ENCODE results near the gene RABEP2.

Gene RABEP2

DNA sequence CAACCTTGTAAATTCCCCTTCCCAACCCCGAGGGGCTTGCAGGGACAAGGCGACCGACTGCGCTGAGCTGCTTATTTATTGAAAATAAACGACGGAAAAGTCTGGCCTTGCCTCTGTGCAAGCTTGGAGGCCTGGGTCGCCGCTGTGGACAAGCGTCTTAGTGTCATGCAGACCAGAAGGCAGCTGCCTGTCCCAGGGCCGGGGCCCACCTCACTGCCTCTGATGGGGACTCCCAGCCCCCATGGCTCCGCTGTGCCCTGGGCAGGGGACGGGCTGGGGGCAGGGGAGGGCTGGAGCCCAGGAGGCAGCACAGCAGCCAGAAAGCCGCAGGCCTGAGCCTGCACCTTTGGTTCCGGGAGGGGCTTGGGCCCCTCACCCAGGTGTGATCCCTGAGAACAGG lies 20.7 kb downstream of the RABEP2 start:
- no peak for DNase-seq (ENCODE audit: low read depth)
- TF ChIP-seq, protein P1, sequence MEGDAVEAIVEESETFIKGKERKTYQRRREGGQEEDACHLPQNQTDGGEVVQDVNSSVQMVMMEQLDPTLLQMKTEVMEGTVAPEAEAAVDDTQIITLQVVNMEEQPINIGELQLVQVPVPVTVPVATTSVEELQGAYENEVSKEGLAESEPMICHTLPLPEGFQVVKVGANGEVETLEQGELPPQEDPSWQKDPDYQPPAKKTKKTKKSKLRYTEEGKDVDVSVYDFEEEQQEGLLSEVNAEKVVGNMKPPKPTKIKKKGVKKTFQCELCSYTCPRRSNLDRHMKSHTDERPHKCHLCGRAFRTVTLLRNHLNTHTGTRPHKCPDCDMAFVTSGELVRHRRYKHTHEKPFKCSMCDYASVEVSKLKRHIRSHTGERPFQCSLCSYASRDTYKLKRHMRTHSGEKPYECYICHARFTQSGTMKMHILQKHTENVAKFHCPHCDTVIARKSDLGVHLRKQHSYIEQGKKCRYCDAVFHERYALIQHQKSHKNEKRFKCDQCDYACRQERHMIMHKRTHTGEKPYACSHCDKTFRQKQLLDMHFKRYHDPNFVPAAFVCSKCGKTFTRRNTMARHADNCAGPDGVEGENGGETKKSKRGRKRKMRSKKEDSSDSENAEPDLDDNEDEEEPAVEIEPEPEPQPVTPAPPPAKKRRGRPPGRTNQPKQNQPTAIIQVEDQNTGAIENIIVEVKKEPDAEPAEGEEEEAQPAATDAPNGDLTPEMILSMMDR (IDR thresholded peaks at IDR 0.05; ENCODE audit: insufficient read depth, low read depth, low read length, missing control alignments) = no peak
- H3K4me3 ChIP-seq (ENCODE audit: low read length) = no peak overlapping the region

DNA sequence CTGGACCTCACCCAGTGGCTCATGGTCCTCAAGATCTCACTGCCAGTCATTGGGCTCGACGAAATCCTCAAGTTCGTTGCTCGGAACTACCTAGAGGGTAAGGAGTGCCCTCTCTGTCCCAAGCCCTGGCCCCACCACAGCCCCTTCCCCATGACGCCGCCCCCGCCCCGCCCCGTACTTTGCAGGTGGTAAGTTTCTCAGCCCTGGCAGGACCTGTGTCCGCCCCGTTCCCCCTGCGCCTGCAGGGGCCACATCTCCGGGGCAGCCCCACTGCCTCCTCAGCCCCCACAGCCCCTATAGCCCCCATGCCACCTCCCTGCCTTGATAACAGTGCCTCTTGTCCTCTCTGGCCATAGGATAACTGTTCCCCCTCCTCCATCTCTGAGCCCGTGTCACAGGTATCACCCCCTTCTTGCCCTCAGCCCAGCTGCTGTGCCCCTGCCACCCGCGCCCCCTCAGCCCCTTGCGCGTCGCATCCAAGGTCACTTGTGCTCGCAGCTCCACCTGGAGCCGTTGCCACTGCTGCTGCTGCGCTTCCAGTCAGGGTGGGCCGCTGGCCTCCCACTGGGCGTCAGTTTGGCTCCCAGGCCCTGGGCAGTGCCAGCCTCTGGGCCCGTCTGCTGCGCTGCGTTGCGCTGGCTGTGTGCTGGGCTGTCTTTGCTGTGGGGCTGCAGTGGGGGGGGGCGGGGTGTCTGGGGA lies 21.5 kb downstream of the RABEP2 start:
- TF ChIP-seq, protein P1 (IDR thresholded peaks at IDR 0.05; ENCODE audit: insufficient read depth, low read depth, low read length, missing control alignments) = no peak
- DNase-seq (ENCODE audit: low read depth) = no peak
- no peak overlapping the region for H3K4me3 ChIP-seq (ENCODE audit: low read length)

DNA sequence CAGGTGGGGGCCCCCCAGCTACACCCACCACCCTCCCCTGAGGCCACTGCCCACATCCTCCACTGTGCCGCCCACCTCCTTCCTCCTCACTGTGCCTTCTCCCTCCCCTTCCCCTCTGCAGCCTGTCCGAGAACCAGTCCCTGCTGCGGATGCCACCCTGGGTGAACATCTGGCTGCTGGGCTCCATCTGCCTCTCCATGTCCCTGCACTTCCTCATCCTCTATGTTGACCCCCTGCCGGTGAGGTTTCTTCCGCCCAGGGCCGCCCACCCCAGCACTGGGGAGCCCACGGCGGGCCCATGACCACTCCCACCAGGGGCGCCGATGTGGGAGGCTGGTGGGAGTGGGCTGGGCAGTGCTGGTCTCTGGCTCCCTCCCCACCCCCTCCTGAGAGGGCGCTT lies 22.1 kb downstream of the RABEP2 start:
- TF ChIP-seq, protein P1 (IDR thresholded peaks at IDR 0.05; ENCODE audit: insufficient read depth, low read depth, low read length, missing control alignments) = no peak
- no peak overlapping the region for H3K4me3 ChIP-seq (ENCODE audit: low read length)
- no peak for DNase-seq (ENCODE audit: low read depth)

DNA sequence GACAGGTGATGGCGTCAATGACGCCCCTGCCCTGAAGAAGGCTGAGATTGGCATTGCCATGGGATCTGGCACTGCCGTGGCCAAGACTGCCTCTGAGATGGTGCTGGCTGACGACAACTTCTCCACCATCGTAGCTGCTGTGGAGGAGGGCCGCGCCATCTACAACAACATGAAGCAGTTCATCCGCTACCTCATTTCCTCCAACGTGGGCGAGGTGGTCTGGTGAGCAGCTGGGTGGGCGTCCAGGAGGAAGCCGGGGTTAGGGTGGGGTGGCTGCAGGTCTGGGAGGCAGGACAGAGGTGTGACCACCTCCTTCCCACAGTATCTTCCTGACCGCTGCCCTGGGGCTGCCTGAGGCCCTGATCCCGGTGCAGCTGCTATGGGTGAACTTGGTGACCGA lies 23.2 kb downstream of the RABEP2 start:
- TF ChIP-seq, protein P1 (IDR thresholded peaks at IDR 0.05; ENCODE audit: insufficient read depth, low read depth, low read length, missing control alignments) = no peak
- H3K4me3 ChIP-seq (ENCODE audit: low read length) = no peak overlapping the region
- DNase-seq (ENCODE audit: low read depth) = no peak

DNA sequence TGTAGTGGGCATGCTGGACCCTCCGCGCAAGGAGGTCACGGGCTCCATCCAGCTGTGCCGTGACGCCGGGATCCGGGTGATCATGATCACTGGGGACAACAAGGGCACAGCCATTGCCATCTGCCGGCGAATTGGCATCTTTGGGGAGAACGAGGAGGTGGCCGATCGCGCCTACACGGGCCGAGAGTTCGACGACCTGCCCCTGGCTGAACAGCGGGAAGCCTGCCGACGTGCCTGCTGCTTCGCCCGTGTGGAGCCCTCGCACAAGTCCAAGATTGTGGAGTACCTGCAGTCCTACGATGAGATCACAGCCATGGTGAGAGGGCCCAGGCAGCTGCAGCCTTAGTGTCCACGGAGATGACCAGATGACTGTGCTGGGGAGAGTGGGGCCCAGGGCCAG lies 24.4 kb downstream of the RABEP2 start:
- no peak overlapping the region for H3K4me3 ChIP-seq (ENCODE audit: low read length)
- DNase-seq (ENCODE audit: low read depth) = no peak
- TF ChIP-seq, protein P1 (IDR thresholded peaks at IDR 0.05; ENCODE audit: insufficient read depth, low read depth, low read length, missing control alignments) = no peak

DNA sequence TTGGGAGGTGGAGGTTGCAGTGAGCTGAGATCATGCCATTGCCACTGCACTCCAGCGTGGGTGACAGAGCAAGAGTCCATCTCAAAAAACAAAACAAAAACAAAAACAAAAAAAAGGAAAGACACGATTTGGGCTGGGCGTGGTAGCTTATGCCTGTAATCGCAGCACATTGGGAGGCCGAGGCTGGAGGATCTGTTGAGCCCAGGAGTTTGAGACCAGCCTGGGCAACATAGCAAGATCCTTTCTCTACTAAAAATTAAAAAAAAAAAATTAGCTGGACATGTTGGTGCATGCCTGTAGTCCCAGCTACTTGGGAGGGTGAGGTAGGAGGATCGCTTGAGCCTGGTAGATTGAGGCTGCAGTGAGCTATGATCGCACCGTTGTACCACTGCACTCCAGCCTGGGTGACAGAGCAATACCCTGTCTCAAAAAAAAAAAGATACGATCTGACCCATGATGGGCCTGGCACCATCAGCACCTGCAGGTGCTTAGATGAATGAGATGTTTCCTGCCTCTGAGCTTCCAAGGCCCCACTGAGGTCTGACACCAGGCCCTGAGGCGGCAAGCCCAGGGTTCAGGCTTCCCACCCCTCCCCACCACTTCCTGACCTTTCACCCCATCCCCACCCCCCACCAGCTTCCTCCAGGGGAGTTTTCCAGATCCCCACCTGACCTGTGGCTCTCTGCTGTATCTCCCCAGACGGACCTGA lies 25.0 kb downstream of the RABEP2 start:
- DNase-seq (ENCODE audit: low read depth) = no peak
- H3K4me3 ChIP-seq (ENCODE audit: low read length) = no peak overlapping the region
- TF ChIP-seq, protein P1 (IDR thresholded peaks at IDR 0.05; ENCODE audit: insufficient read depth, low read depth, low read length, missing control alignments) = no peak

Data from epithelial cell of esophagus (primary cell).